Thyroid gland (tissue), 4 donors: ENCODE measurements around the gene ZBTB25. TPM values are rescaled to one million over a fixed set of nuclear protein-coding genes. Genes with fewer than 3 reads are reported as not detected.

Source experiments
- DNase-seq, 2 donors: peaks; one replicate each; pipeline ENCODE4 v3.0.0-alpha.2; 2019
- H3K27ac ChIP-seq, 3 donors: fragments of 200-600 bp; sonication (generic); 1 replicate in 2 of 3; 2 replicates in 1 of 3; pipeline ENCODE4 v1.5.1; 2016 to 2019; ENCODE audit warnings: mild to moderate bottlenecking in 1 of 3, moderate library complexity in 1 of 3
- H3K27me3 ChIP-seq: fragments of 200-600 bp; sonication (generic); one replicate; pipeline ENCODE4 v1.5.1; 2019
- H3K36me3 ChIP-seq, 2 donors: fragments of 200-600 bp; sonication (generic); one replicate each; pipeline ENCODE4 v1.5.1; 2016 to 2019
- H3K4me1 ChIP-seq, 2 donors: fragments of 200-600 bp; sonication (generic); one replicate each; pipeline ENCODE4 v1.5.1; 2017 to 2019
- H3K4me3 ChIP-seq, 3 donors: fragments of 200-600 bp; sonication (generic); replicated peaks in 1 of 3; 1 replicate in 2 of 3; 2 replicates in 1 of 3; pipeline ENCODE4 v1.5.1; 2016; ENCODE audit warnings: mild to moderate bottlenecking in 1 of 3
- H3K9me3 ChIP-seq: fragments of 200-600 bp; sonication (generic); one replicate; pipeline ENCODE4 v1.5.1; 2017
- CTCF ChIP-seq, 6 experiments: fragments of 200-600 bp in 3 of 6; fragments of 450-650 bp in 3 of 6; sonication (generic) in 3 of 6; IDR thresholded peaks; one replicate each; pipeline ENCODE4 v1.5.1; 2016 to 2019; ENCODE audit warnings: antibody characterized with exemption in 6 of 6, mild to moderate bottlenecking in 2 of 6, inconsistent platforms in 1 of 6, moderate library complexity in 1 of 6
- POLR2A ChIP-seq, 2 donors: fragments of 450-650 bp; IDR thresholded peaks; one replicate each; pipeline ENCODE4 v1.6.1; 2017; ENCODE audit warnings: antibody characterized with exemption in 2 of 2, mild to moderate bottlenecking in 2 of 2, moderate library complexity in 1 of 2
- WGBS, 2 donors: methylation state at CpG; one replicate each; pipeline ENCODE4 v1.1.5; 2017; 5-methylcytosine and 5-hydroxymethylcytosine counted together
- intact Hi-C: fragments of 100-400 bp; cut with DNase I; formaldehyde crosslinking; loops from one replicate; pipeline ENCODE4 v1.15.1; 2023
- total RNA-seq, 4 donors: library from RNA; depleted of rRNA; stranded (reverse); fragments of >200 nt; gene quantifications; one replicate each; pipeline ENCODE4 v1.2.3, GENCODE V29; 2016

ZBTB25 gene
- total RNA-seq, 4 donors from 2014 or later: 15.9 to 23.0 (median 17.7) TPM

DNA sequence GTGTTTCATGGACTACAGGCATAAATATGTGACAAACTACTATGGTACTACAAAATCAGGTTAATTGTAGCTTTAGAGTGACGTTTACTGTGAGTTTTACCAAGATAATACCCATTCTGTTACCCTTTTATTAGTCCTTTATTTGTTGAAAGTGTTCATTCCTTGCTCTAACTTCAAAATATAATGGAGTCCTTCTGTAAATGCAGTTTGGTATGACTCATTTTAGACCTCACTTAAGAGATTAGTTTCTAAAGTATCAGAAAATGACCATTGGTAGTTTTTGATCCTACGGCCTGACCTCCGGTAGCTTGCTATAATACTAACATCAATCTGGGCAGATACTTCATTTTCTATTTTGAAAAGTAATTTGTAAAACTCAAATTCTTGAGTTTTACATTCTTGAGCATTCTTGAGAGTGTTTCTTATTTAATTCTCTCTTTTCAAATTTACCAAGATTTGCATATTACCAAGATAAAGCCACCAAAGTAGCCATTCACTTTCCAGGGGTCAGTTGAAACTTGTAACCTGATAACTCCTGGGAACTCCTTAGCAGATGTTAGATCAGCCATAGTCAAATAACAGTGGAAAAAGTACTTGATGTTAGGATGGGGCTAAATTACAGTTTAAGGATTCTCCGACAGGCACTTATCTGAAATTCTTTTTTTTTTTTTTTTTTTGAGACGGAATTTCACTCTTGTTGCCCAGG is 41.1 kb upstream of the ZBTB25 start:
- DNase-seq: no peak
- no peaks in the 10 kb centered on the region for H3K36me3 ChIP-seq
- H3K4me3 ChIP-seq: no peak overlapping the region
- no peaks in the 10 kb centered on the region for H3K9me3 ChIP-seq
- WGBS, 2 donors: 82 to 83% methylated on average over 5 of the region's 5 CpGs
- TF ChIP-seq POLR2A (IDR thresholded peaks at IDR 0.05) (no peak), CTCF (IDR thresholded peaks at IDR 0.05) (no peak)
- intact Hi-C loops: no loop called here
- no peak overlapping the region for H3K27ac ChIP-seq
- peaks cover 9 to 14% of the 10 kb centered on the region in 2 donors for H3K4me1 ChIP-seq
- H3K27me3 ChIP-seq: no peaks in the 10 kb centered on the region

GRCh38 chr14:64542836-64543201 is 39.2 kb upstream of the ZBTB25 start:
- Histone ChIP-seq H3K9me3 (no peaks in the 10 kb centered on the region), H3K36me3 (no peaks in the 10 kb centered on the region), H3K4me3 (no peak overlapping the region), H3K4me1 (peaks cover 6 to 13% of the 10 kb centered on the region in 2 donors), H3K27me3 (no peaks in the 10 kb centered on the region), H3K27ac (no peak overlapping the region)
- TF ChIP-seq CTCF (IDR thresholded peaks at IDR 0.05) (no peak), POLR2A (IDR thresholded peaks at IDR 0.05) (no peak)
- DNase-seq: no peak
- WGBS, 2 donors: 81 to 82% methylated on average over 4 of the region's 4 CpGs
- intact Hi-C loops: no loop called here

DNA sequence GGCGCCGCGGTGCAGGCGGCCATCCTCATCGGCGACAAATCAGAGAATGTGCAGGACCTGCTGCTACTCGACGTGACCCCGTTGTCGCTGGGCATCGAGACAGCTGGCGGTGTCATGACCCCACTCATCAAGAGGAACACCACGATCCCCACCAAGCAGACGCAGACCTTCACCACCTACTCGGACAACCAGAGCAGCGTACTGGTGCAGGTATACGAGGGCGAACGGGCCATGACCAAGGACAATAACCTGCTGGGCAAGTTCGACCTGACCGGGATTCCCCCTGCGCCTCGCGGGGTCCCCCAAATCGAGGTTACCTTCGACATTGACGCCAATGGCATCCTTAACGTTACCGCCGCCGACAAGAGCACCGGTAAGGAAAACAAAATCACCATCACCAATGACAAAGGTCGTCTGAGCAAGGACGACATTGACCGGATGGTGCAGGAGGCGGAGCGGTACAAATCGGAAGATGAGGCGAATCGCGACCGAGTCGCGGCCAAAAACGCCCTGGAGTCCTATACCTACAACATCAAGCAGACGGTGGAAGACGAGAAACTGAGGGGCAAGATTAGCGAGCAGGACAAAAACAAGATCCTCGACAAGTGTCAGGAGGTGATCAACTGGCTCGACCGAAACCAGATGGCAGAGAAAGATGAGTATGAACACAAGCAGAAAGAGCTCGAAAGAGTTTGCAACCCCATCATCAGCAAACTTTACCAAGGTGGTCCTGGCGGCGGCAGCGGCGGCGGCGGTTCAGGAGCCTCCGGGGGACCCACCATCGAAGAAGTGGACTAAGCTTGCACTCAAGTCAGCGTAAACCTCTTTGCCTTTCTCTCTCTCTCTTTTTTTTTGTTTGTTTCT is 38.6 kb upstream of the ZBTB25 start:
- 15 to 23% methylated on average over 41 to 57 of the region's 61 CpGs for WGBS, 2 donors
- H3K9me3 ChIP-seq: no peaks in the 10 kb centered on the region
- TF ChIP-seq CTCF (IDR thresholded peaks at IDR 0.05) (no peak), POLR2A (IDR thresholded peaks at IDR 0.05) (no peak)
- H3K27ac ChIP-seq: no peak overlapping the region
- H3K36me3 ChIP-seq: no peaks in the 10 kb centered on the region
- peak overlapping the region in 1 of 3 donors; percentile 2 for H3K4me3 ChIP-seq
- peak in 1 of 2 donors; percentile 25 for DNase-seq
- peaks cover 6 to 13% of the 10 kb centered on the region in 2 donors for H3K4me1 ChIP-seq
- intact Hi-C loops: no loop called here
- no peaks in the 10 kb centered on the region for H3K27me3 ChIP-seq

DNA sequence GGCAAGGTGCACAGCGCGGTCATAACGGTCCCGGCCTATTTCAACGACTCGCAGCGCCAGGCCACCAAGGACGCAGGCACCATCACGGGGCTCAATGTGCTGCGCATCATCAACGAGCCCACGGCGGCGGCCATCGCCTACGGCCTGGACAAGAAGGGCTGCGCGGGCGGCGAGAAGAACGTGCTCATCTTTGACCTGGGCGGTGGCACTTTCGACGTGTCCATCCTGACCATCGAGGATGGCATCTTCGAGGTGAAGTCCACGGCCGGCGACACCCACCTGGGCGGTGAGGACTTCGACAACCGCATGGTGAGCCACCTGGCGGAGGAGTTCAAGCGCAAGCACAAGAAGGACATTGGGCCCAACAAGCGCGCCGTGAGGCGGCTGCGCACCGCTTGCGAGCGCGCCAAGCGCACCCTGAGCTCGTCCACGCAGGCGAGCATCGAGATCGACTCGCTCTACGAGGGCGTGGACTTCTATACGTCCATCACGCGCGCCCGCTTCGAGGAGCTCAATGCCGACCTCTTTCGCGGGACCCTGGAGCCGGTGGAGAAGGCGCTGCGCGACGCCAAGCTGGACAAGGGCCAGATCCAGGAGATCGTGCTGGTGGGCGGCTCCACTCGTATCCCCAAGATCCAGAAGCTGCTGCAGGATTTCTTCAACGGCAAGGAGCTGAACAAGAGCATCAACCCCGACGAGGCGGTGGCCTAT is 37.8 kb upstream of the ZBTB25 start:
- peak overlapping the region in 1 of 3 donors; percentile 27 for H3K4me3 ChIP-seq
- H3K27me3 ChIP-seq: no peaks in the 10 kb centered on the region
- H3K9me3 ChIP-seq: no peaks in the 10 kb centered on the region
- intact Hi-C loops: no loop called here
- no peak overlapping the region for H3K27ac ChIP-seq
- H3K4me1 ChIP-seq: peaks cover 6 to 13% of the 10 kb centered on the region in 2 donors
- H3K36me3 ChIP-seq: no peaks in the 10 kb centered on the region
- peak in 1 of 2 donors; percentile 14 for DNase-seq
- TF ChIP-seq CTCF (IDR thresholded peaks at IDR 0.05) (no peak), POLR2A (IDR thresholded peaks at IDR 0.05) (no peak)
- 35 to 40% methylated on average over 2 to 20 of the region's 73 CpGs for WGBS, 2 donors
